HG03045 (cell line): ENCODE results near the gene E2F8.
"Not testable (repeated sequence)": the region's sequence is repeated elsewhere in the genome, so short reads cannot be mapped to it uniquely, and the experiment has no call there.

Source experiments
- ATAC-seq: cut with Tn5 transposase; IDR thresholded peaks from one replicate; pipeline ENCODE4 v1.9.1; 2021; ENCODE audit warnings: mild to moderate bottlenecking, moderate library complexity; ENCODE audit not compliant: unreplicated experiment

Gene E2F8

GRCh38 chr11:19240420-19241259 lies at the start of gene E2F8:
Gene E2F8 (minus strand): TSS chr11:19240945. CDS start chr11:19240121, 824 bp downstream.
- ATAC-seq, result peak; percentile 93

DNA sequence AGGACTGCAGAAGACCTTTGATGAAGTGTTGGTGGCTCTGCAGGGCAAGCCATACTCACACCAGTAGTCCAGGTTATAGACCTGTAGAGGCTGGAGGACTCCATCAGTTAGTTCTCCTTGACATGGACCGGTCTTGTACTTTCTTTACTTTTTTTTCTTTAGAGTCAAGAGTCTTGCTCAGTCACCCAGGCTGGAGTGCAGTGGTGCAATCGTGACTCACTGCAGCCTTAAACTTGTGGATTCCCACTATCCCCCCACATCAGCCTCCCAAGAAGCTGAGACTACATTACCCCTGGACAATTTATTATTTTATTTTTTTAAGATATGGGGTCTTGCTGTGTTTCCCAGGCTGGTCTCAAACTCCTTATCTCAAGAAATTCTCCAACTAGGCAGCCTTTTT lies 49.6 kb upstream of the E2F8 start:
- ATAC-seq, result no peak

- ATAC-seq, result no peak
Measured at GRCh38 chr11:19288256-19288655, 47.5 kb upstream of the E2F8 start.

GRCh38 chr11:19286411-19286810 lies 45.7 kb upstream of the E2F8 start:
- ATAC-seq, result no peak

DNA sequence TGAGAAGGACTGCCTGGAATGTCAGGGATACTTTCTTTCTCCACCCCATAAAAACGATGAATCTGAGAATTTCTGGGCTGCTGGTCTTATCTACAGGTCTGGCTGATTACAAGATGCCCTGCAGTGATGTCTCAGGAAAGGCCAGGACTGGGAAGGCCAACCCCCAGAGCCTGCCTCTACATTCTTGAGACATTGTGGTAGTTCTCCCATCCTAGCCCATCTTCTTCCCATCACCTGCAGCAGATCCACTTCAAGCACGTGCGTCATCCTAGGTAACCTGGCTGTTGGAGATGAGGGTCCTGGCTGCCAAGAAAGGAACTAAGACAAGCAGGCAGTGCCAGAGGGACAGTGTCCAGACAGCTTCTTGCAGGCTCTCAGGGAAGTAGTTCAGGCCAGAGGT lies 44.1 kb upstream of the E2F8 start:
- no peak for ATAC-seq

GRCh38 chr11:19283991-19284390 lies 43.2 kb upstream of the E2F8 start:
- no peak for ATAC-seq

- ATAC-seq, result no peak
Measured at GRCh38 chr11:19281555-19281954, 40.8 kb upstream of the E2F8 start.

- no peak for ATAC-seq
Measured at GRCh38 chr11:19281041-19281440, 40.3 kb upstream of the E2F8 start.

- no peak for ATAC-seq
Measured at GRCh38 chr11:19279451-19279850, 38.7 kb upstream of the E2F8 start.

GRCh38 chr11:19276859-19277808 lies 36.4 kb upstream of the E2F8 start:
- ATAC-seq, result no peak

GRCh38 chr11:19275496-19275895 lies 34.8 kb upstream of the E2F8 start:
- no peak for ATAC-seq

- not testable (repeated sequence) for ATAC-seq
Measured at GRCh38 chr11:19273219-19273618, 32.5 kb upstream of the E2F8 start.

- no peak for ATAC-seq
Measured at GRCh38 chr11:19268909-19269308, 28.2 kb upstream of the E2F8 start.

GRCh38 chr11:19267567-19267966 lies 26.8 kb upstream of the E2F8 start:
- no peak for ATAC-seq

DNA sequence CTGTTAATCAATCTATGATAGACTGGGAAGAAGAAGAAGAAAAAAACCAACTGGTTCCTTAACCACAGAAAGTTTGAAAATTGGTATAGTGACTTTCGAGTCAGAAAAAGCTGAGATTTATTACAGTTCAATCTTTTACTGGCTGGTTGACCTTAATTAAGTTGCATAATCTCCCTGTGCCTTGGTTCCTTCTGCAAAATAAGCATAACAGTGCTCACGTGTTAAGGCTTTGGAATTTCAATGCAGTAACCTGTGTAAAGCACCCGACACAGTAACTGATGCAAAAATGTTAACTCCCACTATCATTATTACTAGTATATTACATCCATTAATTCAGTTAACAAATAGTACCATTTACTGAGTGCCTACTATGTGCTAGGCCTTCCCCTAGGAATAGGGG lies 22.6 kb upstream of the E2F8 start:
- no peak for ATAC-seq

GRCh38 chr11:19259487-19260345 lies 19.0 kb upstream of the E2F8 start:
- ATAC-seq, result no peak

DNA sequence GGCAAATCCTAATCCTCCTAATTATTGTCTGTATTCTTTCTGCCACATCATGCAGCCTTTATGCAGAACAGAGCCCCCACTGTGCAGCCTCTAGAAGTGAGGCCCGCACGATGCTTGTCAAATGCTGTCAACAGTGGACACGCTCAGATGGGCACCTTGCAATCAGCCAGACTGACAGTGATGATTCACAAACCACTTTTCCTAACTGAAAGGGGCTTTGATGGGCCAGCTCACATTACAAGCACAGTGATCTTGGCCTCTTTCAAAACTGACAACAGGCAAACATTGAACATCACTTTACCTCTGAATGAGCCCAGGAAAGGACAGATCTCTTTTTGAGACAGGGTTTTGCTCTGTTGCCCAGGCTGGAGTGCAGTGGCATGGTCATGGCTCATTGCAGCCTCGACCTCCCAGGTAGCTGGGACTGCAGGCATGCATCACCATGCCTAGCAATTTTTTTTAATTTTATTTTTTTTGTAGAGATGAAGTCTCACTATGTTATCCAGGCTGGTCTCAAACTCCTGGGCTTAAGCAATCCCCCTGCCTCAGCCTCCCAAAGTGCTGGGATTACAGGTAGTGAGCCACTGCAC lies 18.0 kb upstream of the E2F8 start:
- ATAC-seq, result no peak

- ATAC-seq, result not testable (repeated sequence)
Measured at GRCh38 chr11:19254441-19254840, 13.7 kb upstream of the E2F8 start.

- no peak for ATAC-seq
Measured at GRCh38 chr11:19253817-19254216, 13.1 kb upstream of the E2F8 start.

DNA sequence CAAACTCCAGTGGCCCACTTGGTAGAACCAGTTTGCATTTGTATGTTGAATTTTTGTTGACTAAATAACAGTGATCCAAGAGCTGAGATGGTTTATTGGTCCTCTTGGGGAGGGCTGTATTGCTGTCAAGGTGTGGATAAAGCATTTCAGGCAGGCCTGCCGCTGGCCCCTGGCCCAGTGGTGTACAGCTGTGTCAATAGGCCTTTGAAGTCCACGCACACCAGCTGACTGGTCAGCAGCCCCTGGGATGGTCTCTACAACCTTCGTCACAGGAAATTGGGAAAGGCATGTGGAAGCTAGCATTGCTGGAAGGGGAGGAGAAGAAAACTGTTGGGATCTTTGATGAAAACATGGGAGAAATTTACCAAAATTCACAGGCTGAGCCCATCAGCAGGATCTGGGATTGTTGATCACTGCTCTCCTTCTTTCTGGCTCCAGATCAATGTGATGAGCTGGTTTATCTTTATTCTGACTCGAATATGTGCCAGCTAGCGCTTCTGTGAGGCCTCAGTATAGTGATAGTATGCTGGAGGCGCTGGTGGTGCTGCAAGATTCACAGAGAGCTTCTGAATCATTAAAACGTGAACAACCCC lies 12.5 kb upstream of the E2F8 start:
- no peak for ATAC-seq
